ENCODE measurements around the gene BLOC1S3. TPM values are rescaled to one million over a fixed set of nuclear protein-coding genes. Genes with fewer than 3 reads are reported as not detected.

BLOC1S3 gene
- total RNA-seq, 1 experiment from 2014 or later = 11.9 TPM

GRCh38 chr19:45195764-45196163 is 17.2 kb downstream of the BLOC1S3 start:
- no TSS peak for BruUV-seq (replicated peaks)
- intact Hi-C loops (cut with micrococcal nuclease) = loop anchor here (5.0 kb wide), 1 partner anchor 52 kb away; the partner anchor contains the start of gene EXOC3L2
- peaks cover 5% of the 10 kb centered on the region; the same call in 1 of the 2 replicates for H3K4me1 ChIP-seq (ENCODE audit: insufficient read depth, low read length)
- no peaks in the 10 kb centered on the region for H3F3A ChIP-seq (ENCODE audit: low read length, unreplicated experiment)
- H3K9ac ChIP-seq (ENCODE audit: low read length) = no peak overlapping the region
- H3K4me2 ChIP-seq (ENCODE audit: low read length) = no peak overlapping the region
- TF ChIP-seq EZH2 (IDR thresholded peaks at IDR 0.05; ENCODE audit: low read length, unreplicated experiment) (no peak), CTCF (conservative IDR thresholded peaks at IDR 0.05; ENCODE audit: low read depth, low read length) (no peak), EZH2phosphoT487 (IDR thresholded peaks at IDR 0.05; ENCODE audit: borderline replicate concordance, low read length) (no peak)
- ChIA-PET CTCF (no interaction called here), POLR2A (ENCODE audit: unreplicated experiment) (no interaction called here)
- no peaks in the 10 kb centered on the region for H3K27me3 ChIP-seq (ENCODE audit: low read length)
- DNase-seq (peak; percentile 76), ATAC-seq (peak; percentile 93)
- no peak overlapping the region for H3K4me3 ChIP-seq (ENCODE audit: low read length)
- H3K79me2 ChIP-seq (ENCODE audit: low read length) = no peaks in the 10 kb centered on the region
- H4K20me1 ChIP-seq (ENCODE audit: low read length) = no peaks in the 10 kb centered on the region
- no peak overlapping the region for H3K27ac ChIP-seq (ENCODE audit: low read length)
- H3K36me3 ChIP-seq (ENCODE audit: low read depth, low read length) = no peaks in the 10 kb centered on the region
- H3K9me2 ChIP-seq (replicated peaks; ENCODE audit: low read length) = no peaks in the 10 kb centered on the region
- no peak overlapping the region for H2AFZ ChIP-seq (ENCODE audit: low read length)
- no peaks in the 10 kb centered on the region for H3K9me3 ChIP-seq (ENCODE audit: low read length)

GRCh38 chr19:45200568-45200967 is 22.0 kb downstream of the BLOC1S3 start:
- Histone ChIP-seq H3K27me3 (ENCODE audit: low read length) (no peaks in the 10 kb centered on the region), H3K27ac (ENCODE audit: low read length) (no peak overlapping the region), H3K4me2 (ENCODE audit: low read length) (no peak overlapping the region), H3K36me3 (ENCODE audit: low read depth, low read length) (no peaks in the 10 kb centered on the region), H3F3A (ENCODE audit: low read length, unreplicated experiment) (no peaks in the 10 kb centered on the region), H4K20me1 (ENCODE audit: low read length) (no peaks in the 10 kb centered on the region), H3K4me3 (ENCODE audit: low read length) (no peak overlapping the region), H3K9me3 (ENCODE audit: low read length) (no peaks in the 10 kb centered on the region), H3K4me1 (ENCODE audit: insufficient read depth, low read length) (peaks cover 5% of the 10 kb centered on the region; the same call in 1 of the 2 replicates), H2AFZ (ENCODE audit: low read length) (no peak overlapping the region), H3K79me2 (ENCODE audit: low read length) (no peaks in the 10 kb centered on the region), H3K9me2 (replicated peaks; ENCODE audit: low read length) (no peaks in the 10 kb centered on the region), H3K9ac (ENCODE audit: low read length) (no peak overlapping the region)
- BruUV-seq (replicated peaks) = no TSS peak
- ChIA-PET POLR2A (ENCODE audit: unreplicated experiment) (no interaction called here), CTCF (no interaction called here)
- ATAC-seq = no peak
- no peak for TF ChIP-seq EZH2phosphoT487 (IDR thresholded peaks at IDR 0.05; ENCODE audit: borderline replicate concordance, low read length)
- 0 out of 2 replicates have a peak, but pooled peaks have one; percentile 16 for TF ChIP-seq CTCF (conservative IDR thresholded peaks at IDR 0.05; ENCODE audit: low read depth, low read length)
- intact Hi-C loops (cut with micrococcal nuclease) = no loop called here
- DNase-seq = no peak

- POLR2A ChIA-PET (ENCODE audit: unreplicated experiment) = no interaction called here
- Histone ChIP-seq H3K4me3 (ENCODE audit: low read length) (no peak overlapping the region), H3K36me3 (ENCODE audit: low read depth, low read length) (no peaks in the 10 kb centered on the region), H3K4me1 (ENCODE audit: insufficient read depth, low read length) (no peaks in the 10 kb centered on the region), H3K79me2 (ENCODE audit: low read length) (no peaks in the 10 kb centered on the region), H3K4me2 (ENCODE audit: low read length) (no peak overlapping the region), H3F3A (ENCODE audit: low read length, unreplicated experiment) (no peaks in the 10 kb centered on the region), H3K9me3 (ENCODE audit: low read length) (no peaks in the 10 kb centered on the region), H3K9me2 (replicated peaks; ENCODE audit: low read length) (no peaks in the 10 kb centered on the region), H2AFZ (ENCODE audit: low read length) (no peak overlapping the region), H4K20me1 (ENCODE audit: low read length) (no peaks in the 10 kb centered on the region), H3K27ac (ENCODE audit: low read length) (no peak overlapping the region), H3K27me3 (ENCODE audit: low read length) (no peaks in the 10 kb centered on the region), H3K9ac (ENCODE audit: low read length) (no peak overlapping the region)
- no peak for TF ChIP-seq CTCF (conservative IDR thresholded peaks at IDR 0.05; ENCODE audit: low read depth, low read length)
- no peak for TF ChIP-seq EZH2 (IDR thresholded peaks at IDR 0.05; ENCODE audit: low read length, unreplicated experiment)
- TF ChIP-seq EZH2phosphoT487 (IDR thresholded peaks at IDR 0.05; ENCODE audit: borderline replicate concordance, low read length) = no peak
- ATAC-seq = no peak
- no TSS peak for BruUV-seq (replicated peaks)
- CTCF ChIA-PET = no interaction called here
- DNase-seq = no peak
- intact Hi-C loops (cut with micrococcal nuclease) = no loop called here
These were observed 24.1 kb downstream of the BLOC1S3 start for GRCh38 chr19:45202637-45203036.
